HG03064 (cell line): Measurements from ENCODE around the gene PPP1R13B.

Source experiments
- ATAC-seq: cut with Tn5 transposase; IDR thresholded peaks from one replicate; pipeline ENCODE4 v1.9.1; 2021; ENCODE audit warnings: low read depth; ENCODE audit not compliant: unreplicated experiment

The PPP1R13B gene

GRCh38 chr14:103692159-103692558 lies 155.2 kb downstream of the PPP1R13B start:
- peak; percentile 20 for ATAC-seq

- ATAC-seq: peak; percentile 64
Measured at GRCh38 chr14:103691655-103692054, 155.7 kb downstream of the PPP1R13B start.

- no peak for ATAC-seq
Measured at GRCh38 chr14:103690332-103690731, 157.0 kb downstream of the PPP1R13B start.

- ATAC-seq: no peak
Measured at GRCh38 chr14:103688906-103689902, 158.2 kb downstream of the PPP1R13B start.

DNA sequence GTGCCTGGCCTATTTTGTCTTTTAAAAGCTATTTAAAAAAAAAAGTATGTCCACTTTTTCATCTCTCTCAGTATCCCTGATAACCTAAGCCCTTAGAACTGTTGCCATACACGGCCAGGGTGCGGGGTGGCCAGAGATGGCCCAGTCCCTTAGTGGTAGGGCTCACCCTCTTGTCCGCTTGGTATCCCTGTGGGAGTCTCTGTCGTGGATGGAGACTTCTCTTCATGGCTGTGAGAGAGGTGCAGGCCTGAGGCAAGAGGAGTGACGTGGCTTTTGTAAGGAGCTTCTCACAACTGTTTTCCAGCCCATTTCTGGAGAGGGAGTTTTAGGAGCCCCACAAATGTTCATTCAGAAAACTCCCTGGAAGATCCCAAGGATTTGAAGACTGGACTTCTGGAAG lies 158.9 kb downstream of the PPP1R13B start:
- ATAC-seq: no peak

GRCh38 chr14:103687712-103688111 lies 159.7 kb downstream of the PPP1R13B start:
- no peak for ATAC-seq

DNA sequence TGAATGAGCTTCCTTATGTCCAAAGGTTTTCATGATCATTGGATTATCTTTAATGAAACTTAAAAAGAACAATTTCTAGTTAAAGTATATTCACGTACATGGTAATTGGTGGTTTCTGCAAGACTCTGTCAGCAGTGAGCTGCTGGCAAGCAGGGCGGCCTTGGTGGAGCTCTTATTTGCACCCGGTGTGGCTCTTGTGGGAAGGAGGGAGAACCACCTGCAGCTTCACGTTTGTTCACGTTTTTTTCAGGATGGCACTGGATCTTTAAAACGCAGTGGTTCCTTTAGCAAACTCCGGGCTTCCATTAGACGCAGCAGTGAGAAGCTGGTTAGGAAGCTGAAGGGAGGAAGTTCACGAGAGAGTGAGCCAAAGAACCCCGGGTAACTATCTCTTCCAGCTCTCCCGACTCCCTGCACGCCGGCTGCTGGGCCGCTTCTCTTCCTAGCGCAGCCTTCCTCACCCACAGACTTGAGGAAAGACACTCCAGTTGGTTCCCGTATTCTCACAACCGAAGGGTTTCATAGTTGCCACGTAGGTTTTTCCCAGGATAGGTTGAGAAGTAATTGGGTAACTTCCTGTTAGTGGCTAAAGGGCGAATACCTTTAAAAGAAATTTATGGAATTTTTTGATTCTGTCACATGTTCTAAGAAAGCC lies 160.4 kb downstream of the PPP1R13B start:
- ATAC-seq: no peak

DNA sequence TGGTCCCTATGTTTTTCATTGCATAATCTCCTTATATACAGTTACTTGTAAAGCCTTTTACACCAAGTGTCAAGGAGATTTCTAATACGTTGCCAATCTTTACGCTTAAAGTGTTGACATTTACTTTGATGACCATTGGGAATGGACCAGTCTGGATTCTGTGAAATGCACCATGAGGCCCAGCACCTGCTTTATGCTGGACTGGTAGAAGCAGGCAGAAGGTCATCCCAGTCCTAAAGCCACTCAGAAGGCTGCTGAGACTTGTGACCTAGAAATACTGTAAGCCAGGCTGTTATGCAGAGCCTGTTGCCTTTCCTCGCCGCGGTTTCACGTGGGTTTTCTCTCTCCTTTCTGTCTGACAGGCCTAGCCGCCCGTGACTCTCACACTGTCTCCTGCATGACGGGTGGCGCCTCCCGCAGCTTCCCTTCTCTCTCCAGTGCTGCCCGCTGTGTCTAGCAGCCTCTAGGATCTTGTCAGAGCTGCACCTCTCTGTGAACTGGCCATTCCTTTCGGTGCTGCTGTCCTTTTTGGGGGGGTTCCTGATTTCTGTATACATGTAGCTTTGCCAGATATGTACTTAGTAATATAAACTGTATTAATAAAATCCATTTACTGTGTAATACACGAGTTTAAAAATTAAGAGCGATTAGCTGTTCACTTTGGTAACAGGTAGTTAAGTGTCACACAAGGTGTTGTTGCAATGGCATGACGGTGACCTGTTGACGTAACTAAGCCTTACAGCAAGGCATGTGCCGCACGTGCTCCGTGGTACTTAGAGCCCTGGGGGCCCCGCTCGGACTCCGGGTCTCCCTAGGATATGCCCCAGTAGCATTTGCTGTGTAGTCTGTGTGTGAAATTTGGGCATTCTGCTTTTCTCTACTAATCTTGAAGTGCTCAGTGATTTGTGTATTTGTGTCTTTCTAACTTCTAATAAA lies 161.8 kb downstream of the PPP1R13B start:
- no peak for ATAC-seq

- ATAC-seq: no peak
Measured at GRCh38 chr14:103684871-103685270, 162.5 kb downstream of the PPP1R13B start.

DNA sequence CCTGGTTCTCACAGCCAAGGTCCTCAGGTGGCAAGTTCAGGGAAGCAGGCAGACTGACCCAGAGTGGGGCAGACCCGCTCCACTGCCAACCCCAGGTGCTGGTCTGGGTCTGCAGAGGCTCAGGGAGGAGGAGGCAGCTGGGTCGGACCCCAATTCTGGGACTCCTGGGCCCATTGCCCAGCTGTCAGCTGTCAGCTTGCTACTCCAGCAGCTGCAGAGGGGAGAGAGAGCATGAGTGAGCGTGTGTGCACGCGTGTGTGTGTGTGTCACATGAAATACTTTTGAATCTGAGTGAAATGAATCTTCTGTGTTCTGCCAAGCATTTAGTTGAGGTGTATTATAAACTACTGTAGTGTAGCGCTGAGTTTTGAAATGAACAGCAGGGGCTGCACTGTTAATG lies 162.9 kb downstream of the PPP1R13B start:
- ATAC-seq: no peak
